CD4-positive, alpha-beta T cell treated with Interleukin-2 at 100 ng/mL for 4 hours (primary cell): Measurements from ENCODE around the gene PTPN9.
"Not testable (repeated sequence)": the region's sequence is repeated elsewhere in the genome, so short reads cannot be mapped to it uniquely, and the experiment has no call there.

ENCODE experiments used
- DNase-seq: peaks from one replicate; pipeline ENCODE4 v3.0.0-alpha.2; 2020; ENCODE audit warnings: low spot score

PTPN9 gene

DNA sequence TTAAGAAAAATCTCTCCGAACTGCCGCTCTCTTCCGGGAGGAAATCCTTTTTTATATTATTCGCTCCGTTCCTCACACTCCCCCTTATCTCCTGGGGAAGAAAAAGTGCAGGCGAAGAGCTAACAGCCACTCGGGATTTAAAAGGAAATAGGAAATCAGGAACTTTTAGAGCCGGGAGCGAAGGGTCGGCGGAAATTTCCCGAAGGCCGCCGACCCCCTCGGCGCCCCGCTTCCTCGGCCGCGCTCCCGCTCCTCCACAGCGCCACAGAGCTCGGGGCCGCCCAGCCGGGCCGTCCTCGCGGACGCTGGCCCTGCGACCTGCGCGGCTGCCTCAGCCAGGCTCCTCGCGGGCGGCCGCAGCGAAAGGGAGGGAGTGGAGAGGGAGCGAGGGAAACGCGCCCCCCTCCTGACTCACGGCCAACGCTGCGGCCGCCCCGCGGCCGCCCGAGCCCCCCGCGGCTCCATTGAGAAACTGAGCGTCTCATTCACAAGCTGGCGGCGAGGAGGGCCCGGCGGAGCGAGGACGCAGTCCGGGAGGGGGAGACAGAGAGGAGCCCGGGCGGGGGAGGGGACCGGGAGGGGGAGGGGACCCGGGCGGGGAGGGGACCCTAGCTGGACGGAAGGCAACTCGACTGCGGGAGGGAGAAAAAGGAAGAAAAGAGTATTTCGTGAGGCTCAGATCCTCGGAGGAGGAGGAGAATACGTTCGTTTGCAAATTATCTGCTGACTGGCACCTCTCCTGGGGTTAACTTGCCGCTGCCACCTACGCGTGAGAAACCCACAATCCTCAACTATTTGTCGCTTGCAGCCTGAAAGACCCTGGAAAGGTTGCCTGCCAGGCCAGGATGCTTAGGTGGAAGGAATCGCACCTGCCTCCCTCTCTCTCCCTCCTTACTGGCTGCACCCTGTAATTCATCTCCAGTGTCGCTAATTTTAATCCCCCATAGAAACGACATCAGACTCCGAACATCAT, at the start of gene PTPN9:
Gene PTPN9 (minus strand): TSS at position 368 of the 973 bp plus-strand sequence. CDS start 539 bp downstream, outside the sequence.
- peak; percentile 70 for DNase-seq

DNA sequence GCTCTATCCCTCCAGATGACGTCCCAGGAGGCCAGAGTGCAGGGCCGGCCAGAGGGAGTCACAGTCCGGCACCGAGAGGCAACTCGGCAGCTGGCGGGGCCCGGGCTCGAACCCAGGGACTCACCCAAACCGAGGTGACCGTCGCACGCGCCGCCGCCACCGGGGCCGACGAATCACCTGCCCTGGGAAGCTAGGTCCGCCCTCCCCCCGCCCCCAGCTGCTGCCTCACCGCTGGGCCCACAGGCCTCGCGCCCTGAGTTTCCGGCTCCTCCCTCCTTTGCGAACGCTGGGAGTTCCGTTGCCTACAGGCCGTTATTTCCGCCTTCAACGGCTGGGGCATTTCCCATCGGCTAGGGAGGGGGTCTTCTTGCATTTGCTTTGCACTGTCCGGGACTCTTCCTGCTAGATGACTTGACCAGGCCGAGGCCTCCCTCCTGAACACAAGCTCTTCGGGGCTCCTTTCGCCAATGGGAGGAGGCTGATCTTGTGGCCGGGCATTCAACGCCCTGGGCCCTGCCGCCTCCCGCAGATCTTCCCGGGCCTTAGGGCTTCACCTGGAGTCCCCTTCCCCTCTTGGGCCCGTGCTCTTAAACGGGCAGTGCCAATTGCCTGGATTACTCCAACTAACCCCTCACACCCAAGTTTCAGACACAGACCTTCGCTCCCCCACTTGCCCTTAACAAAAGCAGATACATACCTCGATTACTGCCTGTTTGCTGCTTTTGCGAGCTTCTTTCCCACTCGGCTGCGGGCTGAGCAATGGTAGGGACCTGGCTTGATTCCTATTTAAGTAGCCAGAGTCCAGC, 46.6 kb upstream of the PTPN9 start, which contains the start of gene SNUPN:
Gene SNUPN (minus strand): TSS at position 184 of the 806 bp plus-strand sequence. CDS start 4,674 bp downstream, outside the sequence.
- peak; percentile 92 for DNase-seq

- DNase-seq, result no peak
These were observed 43.4 kb upstream of the PTPN9 start for GRCh38 chr15:75622505-75622904.

- DNase-seq, result no peak
These were observed 41.8 kb upstream of the PTPN9 start for GRCh38 chr15:75620841-75621391.

- no peak for DNase-seq
These were observed 41.1 kb upstream of the PTPN9 start for GRCh38 chr15:75620058-75620820.

GRCh38 chr15:75616766-75617165, 37.7 kb upstream of the PTPN9 start:
- DNase-seq, result no peak

GRCh38 chr15:75606711-75607699, 27.9 kb upstream of the PTPN9 start:
- DNase-seq, result peak; percentile 36

DNA sequence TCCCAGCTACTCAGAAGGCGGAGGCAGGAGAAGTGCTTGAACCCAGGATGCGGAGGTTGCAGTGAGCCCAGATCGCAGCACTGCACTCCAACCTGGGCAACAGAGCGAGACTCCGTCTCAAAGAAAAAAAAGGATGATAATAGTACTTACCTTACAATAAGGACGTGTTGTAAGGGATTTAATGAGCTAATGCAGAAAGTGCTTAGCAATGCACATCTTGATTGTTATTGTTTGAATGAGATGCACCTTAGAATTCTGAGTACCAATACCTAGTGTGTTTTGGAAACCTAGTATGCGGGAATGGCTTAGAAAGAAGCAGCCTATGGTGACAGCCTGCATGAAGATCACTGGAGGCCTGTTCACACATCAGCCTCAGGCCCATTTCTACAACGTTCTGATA, 26.9 kb upstream of the PTPN9 start:
- DNase-seq, result no peak

DNA sequence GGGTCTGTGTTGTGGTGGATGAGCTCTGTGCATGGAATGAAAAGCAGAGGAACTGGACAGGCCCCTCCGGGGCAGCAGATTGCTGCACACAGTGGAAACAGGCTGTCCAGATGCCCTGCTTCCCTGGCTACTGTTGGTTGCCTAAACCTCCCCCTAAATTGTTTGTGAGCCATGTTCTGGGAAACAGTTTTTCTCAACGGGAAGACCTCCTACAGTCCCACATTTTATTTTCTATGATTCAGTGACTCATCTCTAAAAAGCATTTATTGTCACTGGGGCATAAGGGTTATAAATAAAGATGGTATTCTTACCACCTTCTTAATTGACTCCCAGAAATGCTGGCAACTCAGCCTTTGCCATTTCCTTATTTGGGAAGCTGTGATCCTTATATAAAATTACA, 20.3 kb upstream of the PTPN9 start:
- DNase-seq, result no peak

DNA sequence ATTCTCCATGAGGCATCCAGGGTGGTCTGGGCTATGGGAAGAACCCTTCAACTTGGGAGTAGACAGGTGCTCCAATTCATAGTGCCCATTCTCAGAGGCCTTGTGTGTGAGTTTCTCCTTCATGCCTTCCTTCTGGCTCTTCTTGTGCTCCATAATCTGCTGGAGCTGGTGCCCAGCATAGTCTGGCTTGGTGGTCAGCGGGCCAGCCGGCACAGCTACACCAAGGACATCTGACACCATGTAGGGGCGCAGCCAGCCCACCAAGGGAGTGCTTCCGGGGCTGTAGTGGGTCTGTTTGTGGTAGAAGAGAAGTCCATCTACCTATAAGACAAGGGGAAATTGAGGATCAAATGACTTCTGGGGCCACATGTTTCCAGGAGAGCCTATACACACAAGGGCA, 19.2 kb upstream of the PTPN9 start:
- no peak for DNase-seq

DNA sequence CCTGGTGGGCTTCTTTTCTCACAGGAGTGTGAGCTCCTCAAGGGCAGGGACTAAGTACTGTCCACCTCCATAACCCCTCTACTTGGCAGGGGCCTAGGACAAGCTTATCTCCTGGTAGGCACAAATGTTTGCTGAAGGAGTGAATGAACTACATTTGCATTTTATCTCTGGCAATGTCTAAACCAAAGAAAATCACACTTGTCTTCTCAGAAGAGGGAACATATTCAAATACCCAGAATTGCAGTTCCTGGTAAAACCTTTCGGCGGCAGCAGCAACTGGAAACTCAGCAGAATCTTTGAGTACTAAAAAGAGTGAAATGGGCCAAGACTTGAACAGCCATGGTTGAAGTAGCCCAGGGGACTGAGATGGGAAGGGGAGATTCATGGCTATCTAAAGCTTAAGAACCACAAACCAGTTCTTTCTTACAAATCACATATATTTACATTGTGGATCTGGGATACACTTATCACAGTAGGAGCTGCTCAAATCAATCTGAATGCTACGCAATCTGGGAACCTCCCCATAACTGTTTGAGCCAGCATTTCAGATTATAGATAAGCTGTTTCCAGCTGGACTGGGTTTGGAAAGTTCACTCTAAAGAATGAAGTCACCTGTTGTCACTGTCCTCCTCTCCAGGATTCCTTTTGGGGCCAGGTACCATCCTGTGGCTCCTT, 18.7 kb upstream of the PTPN9 start:
- DNase-seq, result peak; percentile 81

DNA sequence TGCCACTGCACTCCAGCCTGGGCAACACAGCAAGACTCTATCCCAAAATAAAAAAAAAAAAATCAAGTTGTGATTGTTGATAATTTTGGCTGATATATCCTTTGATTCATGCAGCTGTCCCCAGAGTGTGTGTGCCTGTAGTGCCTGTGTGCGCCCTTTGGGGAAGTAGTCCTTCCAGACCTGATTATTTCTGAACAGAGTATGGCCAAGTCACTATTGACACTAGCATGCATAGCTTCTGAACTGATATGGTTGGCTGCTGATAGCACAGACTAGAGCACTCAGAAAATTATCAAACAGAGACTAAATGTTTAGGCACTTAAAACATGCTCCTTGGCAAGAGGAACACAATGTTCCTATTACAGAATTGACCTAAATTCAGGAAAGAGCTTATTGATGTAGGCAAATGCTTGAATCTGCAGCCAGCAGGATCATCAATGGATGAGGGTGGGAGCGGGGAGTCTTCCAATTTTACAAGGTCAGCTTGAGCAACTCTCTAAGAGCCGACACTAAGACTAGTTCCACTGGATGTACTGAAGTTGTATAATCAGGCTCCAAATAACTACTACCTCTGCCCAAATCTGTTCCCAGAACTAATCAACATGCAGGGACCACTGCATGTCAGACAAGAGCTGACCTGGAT, 17.7 kb upstream of the PTPN9 start:
- no peak for DNase-seq

GRCh38 chr15:75594276-75594675, 15.2 kb upstream of the PTPN9 start:
- DNase-seq, result no peak

DNA sequence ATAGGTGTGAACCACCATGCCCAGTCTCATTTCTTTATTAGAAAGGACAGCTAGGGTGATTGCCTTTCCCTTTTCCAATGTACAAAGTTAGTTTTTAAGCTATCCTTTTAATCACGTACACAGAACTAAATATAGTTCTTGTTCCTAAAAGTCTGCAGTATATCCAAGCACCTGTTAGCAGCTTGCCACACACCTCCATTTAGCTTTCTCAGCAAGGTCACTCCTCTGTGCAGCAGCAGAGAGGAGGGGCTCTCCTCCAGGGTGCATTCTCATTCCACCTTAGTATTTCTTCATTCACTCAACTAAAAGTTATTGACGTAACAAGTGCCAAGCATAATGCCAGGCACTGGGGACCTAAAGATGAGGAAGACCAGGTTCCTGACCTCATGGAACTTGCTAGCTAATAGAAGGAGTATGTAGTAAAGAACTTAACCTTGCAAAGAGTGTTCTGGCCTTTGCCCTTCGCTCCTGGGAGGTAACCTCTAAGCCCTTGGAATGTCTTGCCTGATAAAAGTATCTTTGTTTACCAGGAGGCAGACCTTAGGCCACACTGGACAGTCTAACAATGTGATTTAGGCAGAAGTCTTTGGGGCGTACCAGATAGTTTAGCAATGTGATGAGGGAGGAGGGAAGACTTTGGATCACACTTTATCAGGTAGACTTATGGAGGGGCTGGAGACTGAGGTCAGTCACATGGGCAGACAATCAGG, 12.7 kb upstream of the PTPN9 start:
- no peak for DNase-seq

DNA sequence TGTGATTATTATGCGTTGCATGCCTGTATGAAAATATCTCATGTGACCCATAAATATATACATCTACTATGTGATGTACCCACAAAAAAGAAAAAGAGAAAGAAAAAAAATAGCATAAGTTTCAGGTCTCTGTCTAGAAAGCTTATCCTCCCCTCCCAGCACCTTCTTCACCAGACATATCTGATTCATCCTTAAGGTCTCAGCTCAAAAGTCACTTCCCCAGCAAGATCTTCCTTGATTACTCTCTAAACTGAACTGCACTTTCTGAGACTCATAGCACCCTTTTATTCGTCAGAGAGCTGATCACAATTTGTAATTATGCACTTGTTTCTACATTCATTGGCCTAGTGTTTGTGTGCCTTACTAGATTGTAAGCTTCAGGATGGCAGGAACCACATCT, 11.1 kb upstream of the PTPN9 start:
- no peak for DNase-seq

DNA sequence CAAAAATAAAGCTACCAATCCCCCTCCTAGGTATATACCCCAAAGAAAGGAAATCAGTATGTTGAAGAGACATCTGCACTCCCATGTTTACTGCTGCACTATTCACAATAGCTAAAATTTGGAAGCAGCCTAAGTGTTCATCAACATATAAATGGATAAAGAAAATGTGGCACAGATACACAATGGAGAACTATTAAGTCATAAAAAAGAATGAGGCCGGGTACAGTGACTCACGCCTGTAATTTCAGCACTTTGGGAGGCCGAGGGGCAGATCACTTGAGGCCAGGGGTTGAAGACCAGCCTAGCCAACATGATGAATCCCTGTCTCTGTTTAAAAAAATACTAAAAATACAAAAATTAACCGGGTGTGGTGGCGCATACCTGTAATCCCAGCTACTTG, 10.0 kb upstream of the PTPN9 start:
- no peak for DNase-seq

GRCh38 chr15:75586422-75586821, 7.3 kb upstream of the PTPN9 start:
- DNase-seq, result not testable (repeated sequence)

- no peak for DNase-seq
These were observed 5.0 kb upstream of the PTPN9 start for GRCh38 chr15:75584121-75584520.

DNA sequence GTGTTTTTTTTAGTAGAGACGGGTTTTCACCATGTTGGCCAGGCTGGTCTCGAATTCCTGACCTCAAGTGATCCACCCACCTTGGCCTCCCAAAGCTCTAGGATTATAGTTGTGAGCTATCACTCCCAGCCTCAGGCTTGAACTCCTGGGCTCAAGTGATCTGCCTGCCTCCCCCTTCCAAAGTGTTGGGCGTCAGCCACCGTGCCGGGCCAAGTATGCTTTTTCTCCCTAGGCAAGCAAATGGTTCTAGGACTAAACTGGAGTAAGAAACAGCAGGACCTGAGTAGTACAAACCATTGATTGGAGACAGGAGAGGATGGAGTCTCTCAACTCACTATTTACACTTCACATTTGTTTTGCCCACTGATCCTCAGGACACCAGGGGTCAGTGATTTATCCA, 4.6 kb upstream of the PTPN9 start:
- DNase-seq, result no peak
